ENCODE measurements around the gene ST6GAL1.
A peak's percentile ranks its signal among the peaks of the same experiment; 100 is the strongest.

ST6GAL1 gene

DNA sequence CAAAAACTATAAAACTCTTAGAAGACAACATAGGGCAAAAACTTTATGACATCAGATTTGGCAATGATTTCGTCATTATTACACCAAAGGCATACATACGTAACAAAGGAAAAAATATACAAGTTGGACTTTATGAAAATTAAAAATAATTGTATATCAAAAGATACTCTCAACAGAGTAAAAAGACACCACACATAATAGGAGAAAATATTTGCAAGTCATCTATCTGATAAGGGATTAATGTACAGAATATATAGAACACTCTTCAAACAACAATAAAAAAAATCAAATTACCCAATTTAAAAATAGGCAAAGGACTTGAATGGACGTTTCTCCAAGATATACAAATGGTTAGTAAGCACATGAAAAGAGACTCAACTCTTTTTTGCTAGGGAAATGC is 131.4 kb downstream of the ST6GAL1 start:
- H3K27me3 Mint-ChIP-seq (ENCODE audit: low read depth) = peaks cover 3% of the 10 kb centered on the region
- H3K27ac Mint-ChIP-seq = no peak overlapping the region
- H3K4me1 Mint-ChIP-seq = peaks cover 17% of the 10 kb centered on the region
- H3K9me3 Mint-ChIP-seq = peaks cover 18% of the 10 kb centered on the region
- TF ChIP-seq, protein P1, sequence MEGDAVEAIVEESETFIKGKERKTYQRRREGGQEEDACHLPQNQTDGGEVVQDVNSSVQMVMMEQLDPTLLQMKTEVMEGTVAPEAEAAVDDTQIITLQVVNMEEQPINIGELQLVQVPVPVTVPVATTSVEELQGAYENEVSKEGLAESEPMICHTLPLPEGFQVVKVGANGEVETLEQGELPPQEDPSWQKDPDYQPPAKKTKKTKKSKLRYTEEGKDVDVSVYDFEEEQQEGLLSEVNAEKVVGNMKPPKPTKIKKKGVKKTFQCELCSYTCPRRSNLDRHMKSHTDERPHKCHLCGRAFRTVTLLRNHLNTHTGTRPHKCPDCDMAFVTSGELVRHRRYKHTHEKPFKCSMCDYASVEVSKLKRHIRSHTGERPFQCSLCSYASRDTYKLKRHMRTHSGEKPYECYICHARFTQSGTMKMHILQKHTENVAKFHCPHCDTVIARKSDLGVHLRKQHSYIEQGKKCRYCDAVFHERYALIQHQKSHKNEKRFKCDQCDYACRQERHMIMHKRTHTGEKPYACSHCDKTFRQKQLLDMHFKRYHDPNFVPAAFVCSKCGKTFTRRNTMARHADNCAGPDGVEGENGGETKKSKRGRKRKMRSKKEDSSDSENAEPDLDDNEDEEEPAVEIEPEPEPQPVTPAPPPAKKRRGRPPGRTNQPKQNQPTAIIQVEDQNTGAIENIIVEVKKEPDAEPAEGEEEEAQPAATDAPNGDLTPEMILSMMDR (IDR thresholded peaks at IDR 0.05; ENCODE audit: unreplicated experiment in 3 of 3) = no peak
- H3K36me3 Mint-ChIP-seq (ENCODE audit: low read depth) = peaks cover 70% of the 10 kb centered on the region
- no peak overlapping the region for H3K4me3 Mint-ChIP-seq

DNA sequence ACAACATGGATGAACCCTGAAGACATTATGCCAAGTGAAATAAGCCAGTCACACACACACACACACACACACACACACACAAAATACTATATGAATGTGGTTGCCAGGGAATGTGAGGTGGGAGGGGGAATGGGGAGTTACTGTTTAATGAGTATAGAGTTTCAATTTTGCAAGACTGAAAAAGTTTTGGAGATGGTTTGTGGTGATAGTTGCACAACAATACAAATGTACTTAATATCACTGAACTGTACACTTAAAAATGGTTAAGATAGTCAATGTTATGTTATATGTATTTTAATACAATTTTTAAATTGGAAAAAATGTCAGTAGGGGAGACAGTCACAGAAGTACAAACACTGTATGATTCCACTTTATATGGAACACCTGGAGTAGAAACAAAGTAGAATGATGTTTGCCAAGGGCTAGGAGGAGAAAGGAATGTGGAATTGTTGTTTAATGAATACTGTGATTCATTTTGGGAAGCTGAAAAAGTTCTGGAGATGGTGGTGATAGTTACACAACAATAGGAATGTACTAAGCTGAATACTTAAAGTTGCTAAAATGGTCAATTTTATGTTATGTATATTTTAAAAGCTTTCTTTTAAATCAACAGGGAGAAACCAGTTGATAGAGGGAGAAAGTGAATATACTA is 132.3 kb downstream of the ST6GAL1 start:
- Mint-ChIP-seq H3K4me1 (peaks cover 17% of the 10 kb centered on the region), H3K36me3 (ENCODE audit: low read depth) (peaks cover 63% of the 10 kb centered on the region), H3K4me3 (no peak overlapping the region), H3K27ac (peak overlapping the region; percentile 17 to 65 (median 47)), H3K27me3 (ENCODE audit: low read depth) (peaks cover 3% of the 10 kb centered on the region), H3K9me3 (peaks cover 10% of the 10 kb centered on the region)
- TF ChIP-seq, protein P1 (IDR thresholded peaks at IDR 0.05; ENCODE audit: unreplicated experiment in 3 of 3) = no peak

DNA sequence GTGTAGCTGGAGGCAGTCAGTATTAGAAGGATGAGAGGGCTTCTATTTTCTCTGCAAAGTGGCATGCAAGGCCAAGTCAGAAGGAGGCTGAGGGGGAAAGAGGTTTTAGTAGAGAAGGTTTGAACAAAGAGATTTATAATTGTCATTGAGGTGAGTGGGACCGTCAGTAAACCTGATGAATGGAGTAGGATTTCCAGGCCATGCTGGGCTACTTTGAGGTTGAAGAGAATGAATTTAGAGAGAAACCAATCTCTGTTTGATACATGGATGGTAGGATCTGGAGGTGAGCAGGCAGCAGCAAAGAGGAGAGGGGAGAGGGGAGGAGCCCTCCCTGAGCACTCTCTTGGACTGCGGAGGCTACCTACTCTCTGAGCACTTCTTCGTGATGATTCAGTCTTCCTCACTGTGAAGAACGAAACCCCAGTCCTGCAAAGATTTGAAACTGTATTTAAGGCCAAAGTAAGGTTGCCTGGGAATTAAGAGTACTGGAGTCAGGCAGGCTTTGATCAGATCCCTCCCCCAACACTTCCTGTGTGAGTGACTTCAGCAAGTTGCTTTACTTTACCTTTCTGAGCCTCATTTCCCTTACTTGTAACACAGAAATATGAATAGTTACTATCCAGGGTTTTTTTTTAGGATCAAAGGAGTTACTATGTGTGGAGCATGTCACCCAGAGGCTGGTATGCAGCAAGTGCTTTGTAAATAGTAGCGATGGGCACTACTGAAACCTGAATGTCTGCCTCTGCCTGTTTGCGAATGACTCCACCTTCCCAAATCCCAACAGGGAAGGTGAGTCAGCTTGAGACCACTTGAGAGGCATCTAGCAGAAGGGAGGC is 133.2 kb downstream of the ST6GAL1 start:
- peaks cover 17% of the 10 kb centered on the region for H3K4me1 Mint-ChIP-seq
- H3K27ac Mint-ChIP-seq = peak overlapping the region; percentile 17 to 77 (median 65)
- TF ChIP-seq, protein P1 (IDR thresholded peaks at IDR 0.05; ENCODE audit: unreplicated experiment in 3 of 3) = no peak
- H3K27me3 Mint-ChIP-seq (ENCODE audit: low read depth) = peaks cover 3% of the 10 kb centered on the region
- H3K36me3 Mint-ChIP-seq (ENCODE audit: low read depth) = peaks cover 58% of the 10 kb centered on the region
- no peak overlapping the region for H3K4me3 Mint-ChIP-seq
- peaks cover 10% of the 10 kb centered on the region for H3K9me3 Mint-ChIP-seq

GRCh38 chr3:187064210-187065115 is 134.1 kb downstream of the ST6GAL1 start:
- Mint-ChIP-seq H3K36me3 (ENCODE audit: low read depth) (peaks cover 55% of the 10 kb centered on the region), H3K27me3 (ENCODE audit: low read depth) (peaks cover 3% of the 10 kb centered on the region), H3K4me1 (peaks cover 17% of the 10 kb centered on the region), H3K27ac (peak overlapping the region in 1 of 3 experiments; percentile 22), H3K9me3 (peaks cover 1% of the 10 kb centered on the region), H3K4me3 (no peak overlapping the region)
- TF ChIP-seq, protein P1 (IDR thresholded peaks at IDR 0.05; ENCODE audit: unreplicated experiment in 3 of 3) = no peak

- peaks cover 3% of the 10 kb centered on the region for H3K27me3 Mint-ChIP-seq (ENCODE audit: low read depth)
- peaks cover 5% of the 10 kb centered on the region for H3K9me3 Mint-ChIP-seq
- TF ChIP-seq, protein P1 (IDR thresholded peaks at IDR 0.05; ENCODE audit: unreplicated experiment in 3 of 3) = peak in 1 of 3 experiments; percentile 27
- peaks cover 52% of the 10 kb centered on the region for H3K36me3 Mint-ChIP-seq (ENCODE audit: low read depth)
- peak overlapping the region in 1 of 3 experiments; percentile 2 for H3K27ac Mint-ChIP-seq
- H3K4me3 Mint-ChIP-seq = no peak overlapping the region
- H3K4me1 Mint-ChIP-seq = peaks cover 17% of the 10 kb centered on the region
Measured at GRCh38 chr3:187066228-187066995, 136.1 kb downstream of the ST6GAL1 start.

All from nephron (organoid).